Activated CD4-positive, alpha-beta memory T cell treated with anti-CD3 and anti-CD28 coated beads for 36 hours (primary cell): Measurements from ENCODE around the gene GSTM4. TPM values are rescaled to one million over a fixed set of nuclear protein-coding genes. Genes with fewer than 3 reads are reported as not detected.
"Not testable (repeated sequence)": the region's sequence is repeated elsewhere in the genome, so short reads cannot be mapped to it uniquely, and the experiment has no call there.

Experiments used
- CTCF ChIA-PET: fragments of 350-600 bp; sonication (Branson Sonifier 250); formaldehyde crosslinking; loops from one replicate; lab custom pipeline; 2021; ENCODE audit warnings: antibody characterized with exemption, inconsistent platforms; lab: Charles Lee
- POLR2A ChIA-PET: fragments of 350-600 bp; sonication (Branson Sonifier 250); formaldehyde crosslinking; loops from one replicate; lab custom pipeline; 2021; ENCODE audit warnings: antibody characterized with exemption; lab: Charles Lee
- DNase-seq: peaks from one replicate; pipeline ENCODE4 v3.0.0-alpha.2; 2020
- H3K27ac Mint-ChIP-seq: one replicate; pipeline ENCODE4 v1.8.0; 2021; ENCODE audit warnings: mixed read lengths
- H3K27me3 Mint-ChIP-seq: one replicate; pipeline ENCODE4 v1.8.0; 2021; ENCODE audit warnings: mixed read lengths
- H3K36me3 Mint-ChIP-seq: one replicate; pipeline ENCODE4 v1.8.0; 2021; ENCODE audit warnings: mixed read lengths
- H3K4me1 Mint-ChIP-seq: one replicate; pipeline ENCODE4 v1.8.0; 2021; ENCODE audit warnings: low read depth, mixed read lengths
- H3K4me3 Mint-ChIP-seq: one replicate; pipeline ENCODE4 v1.8.0; 2021; ENCODE audit warnings: mild to moderate bottlenecking, mixed read lengths
- H3K9me3 Mint-ChIP-seq: one replicate; pipeline ENCODE4 v1.8.0; 2021; ENCODE audit warnings: mixed read lengths
- intact Hi-C: fragments of 100-400 bp; cut with micrococcal nuclease; formaldehyde crosslinking; loops from one replicate; pipeline ENCODE4 v1.15.1; 2023
- total RNA-seq, 2 experiments: library from RNA; stranded (reverse); gene quantifications; one replicate each; pipeline ENCODE4 v1.2.3, GENCODE V29; 2021

The GSTM4 gene
- total RNA-seq, 2 experiments from 2014 or later: 8.2 to 12.0 TPM

DNA sequence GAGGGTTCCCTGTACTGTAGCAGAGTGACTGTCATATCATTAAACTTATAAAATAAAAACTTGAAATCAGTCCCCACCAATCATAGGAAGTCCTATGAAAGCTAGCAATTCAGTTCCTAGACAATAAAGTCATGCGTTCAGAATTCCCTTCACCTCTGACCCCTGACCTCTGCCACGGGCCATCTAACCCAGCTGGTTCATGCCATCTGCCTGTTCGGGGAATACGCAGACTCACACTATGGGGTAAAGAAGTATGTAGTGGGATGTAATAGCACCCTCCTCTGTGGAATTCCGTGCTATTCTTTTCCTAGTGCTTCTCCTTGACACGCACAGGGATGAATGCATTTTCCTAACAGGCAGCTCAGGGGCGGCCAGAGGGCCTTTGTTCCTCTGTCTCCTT, 2.1 kb downstream of the GSTM4 start:
- intact Hi-C loops: no loop called here
- Mint-ChIP-seq H3K9me3 (no peaks in the 10 kb centered on the region), H3K4me1 (peaks cover 12% of the 10 kb centered on the region), H3K27ac (no peak overlapping the region), H3K27me3 (peaks cover 7% of the 10 kb centered on the region), H3K4me3 (no peak overlapping the region), H3K36me3 (no peaks in the 10 kb centered on the region)
- ChIA-PET POLR2A (no interaction called here), CTCF (interaction anchor here (0.7 to 8.4 kb wide), 5 partner anchors 9 to 327 kb away, joined by 3 to 71 read pairs (median 3); partner anchors contain the start of gene AHCYL1)
- DNase-seq: no peak

DNA sequence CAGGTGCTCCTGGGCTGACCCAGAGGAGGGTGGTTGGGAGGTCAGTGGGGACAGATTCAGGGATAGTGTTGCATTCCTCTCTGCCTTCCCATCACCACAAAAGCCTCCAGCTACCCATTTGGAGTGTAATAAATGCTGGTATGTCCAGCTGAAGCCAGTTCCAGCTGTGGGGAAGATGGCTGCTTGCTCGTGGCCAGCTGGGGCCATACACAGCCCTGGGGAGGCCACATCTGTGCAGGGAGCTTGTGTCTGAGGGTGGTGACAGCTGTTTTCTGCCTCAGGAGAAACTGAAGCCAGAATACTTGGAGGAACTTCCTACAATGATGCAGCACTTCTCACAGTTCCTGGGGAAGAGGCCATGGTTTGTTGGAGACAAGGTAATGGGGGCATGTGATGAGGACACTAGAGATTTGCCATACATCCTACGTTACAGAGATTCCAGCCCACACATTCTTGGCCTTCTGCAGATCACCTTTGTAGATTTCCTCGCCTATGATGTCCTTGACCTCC, 2.7 kb downstream of the GSTM4 start:
- intact Hi-C loops: no loop called here
- H3K27ac Mint-ChIP-seq: no peak overlapping the region

DNA sequence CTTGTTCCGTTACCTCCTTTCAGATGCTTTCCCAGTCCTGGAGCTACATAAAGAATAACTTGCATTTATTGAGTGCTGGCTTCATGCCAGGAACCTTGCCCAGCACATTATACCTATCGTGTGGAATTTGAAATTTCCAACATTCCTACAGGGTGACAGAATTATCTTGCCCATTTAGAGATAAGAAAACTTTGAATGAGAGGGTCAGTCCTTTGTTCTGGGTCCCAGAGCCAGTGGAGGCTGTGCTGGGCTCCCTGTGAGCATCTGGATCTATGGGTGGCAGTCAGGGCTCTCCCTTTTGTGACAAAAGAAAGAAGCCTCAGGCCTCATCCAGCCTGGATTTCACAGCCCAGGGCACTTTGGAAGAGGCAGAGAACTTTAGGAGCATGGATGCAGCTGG, 3.2 kb downstream of the GSTM4 start:
- Mint-ChIP-seq H3K27ac (no peak overlapping the region), H3K9me3 (no peaks in the 10 kb centered on the region), H3K27me3 (peaks cover 6% of the 10 kb centered on the region), H3K4me3 (no peak overlapping the region), H3K4me1 (peaks cover 12% of the 10 kb centered on the region), H3K36me3 (no peaks in the 10 kb centered on the region)
- POLR2A ChIA-PET: no interaction called here
- intact Hi-C loops: no loop called here
- CTCF ChIA-PET: interaction anchor here (1.0 to 8.4 kb wide), 2 partner anchors 19 to 118 kb away, joined by 4 to 71 read pairs; no protein-coding TSS in a partner anchor
- no peak for DNase-seq

More for the DNA sequence above, 2.7 kb downstream of the GSTM4 start:
- no peaks in the 10 kb centered on the region for H3K9me3 Mint-ChIP-seq
- no peaks in the 10 kb centered on the region for H3K36me3 Mint-ChIP-seq
- ChIA-PET CTCF (interaction anchor here (0.7 to 8.4 kb wide), 4 partner anchors 8 to 326 kb away, joined by 3 to 71 read pairs (median 3); partner anchors contain the start of gene AHCYL1), POLR2A (no interaction called here)
- peaks cover 6% of the 10 kb centered on the region for H3K27me3 Mint-ChIP-seq
- no peak for DNase-seq
- peaks cover 12% of the 10 kb centered on the region for H3K4me1 Mint-ChIP-seq
- no peak overlapping the region for H3K4me3 Mint-ChIP-seq

DNA sequence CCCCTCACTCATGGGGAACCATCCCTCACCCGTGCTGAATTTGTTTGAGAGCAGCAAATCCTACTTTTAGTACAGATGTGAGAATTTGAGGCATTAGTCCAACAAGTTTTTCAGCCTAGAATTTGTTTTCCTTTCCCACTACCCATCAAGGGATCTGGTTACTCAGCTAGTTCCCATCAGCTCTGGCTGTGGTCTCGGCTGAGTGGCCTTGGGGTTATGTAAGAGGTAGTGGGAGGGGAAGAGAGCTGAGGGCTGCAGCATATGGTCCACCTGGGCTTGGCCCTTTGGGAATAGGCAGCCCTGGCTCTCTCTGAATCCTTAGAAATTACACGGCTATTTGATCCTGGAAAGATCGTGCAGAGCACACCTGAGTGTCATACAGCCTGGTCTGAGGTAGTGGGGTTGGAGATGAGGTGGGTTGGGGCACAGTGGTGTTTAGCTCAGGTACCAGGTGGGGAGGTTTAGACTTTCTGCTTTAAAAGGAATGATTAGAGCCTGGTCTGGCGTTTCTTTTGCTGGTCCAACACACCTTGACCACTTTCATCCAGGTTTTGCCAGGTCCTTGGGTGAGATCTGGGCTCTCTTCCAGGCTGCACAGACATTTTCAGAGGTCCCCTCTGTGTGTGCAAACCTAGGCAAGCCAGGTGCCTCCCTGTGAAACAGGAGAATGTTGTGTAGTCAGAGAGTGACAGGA, 4.2 kb downstream of the GSTM4 start:
- ChIA-PET CTCF (interaction anchor here (1.0 to 8.4 kb wide), 4 partner anchors 17 to 117 kb away, joined by 3 to 71 read pairs (median 4); no protein-coding TSS in a partner anchor), POLR2A (no interaction called here)
- Mint-ChIP-seq H3K4me3 (no peak overlapping the region), H3K36me3 (no peaks in the 10 kb centered on the region), H3K27ac (no peak overlapping the region), H3K4me1 (peaks cover 9% of the 10 kb centered on the region), H3K9me3 (no peaks in the 10 kb centered on the region), H3K27me3 (no peaks in the 10 kb centered on the region)
- intact Hi-C loops: no loop called here
- no peak for DNase-seq

DNA sequence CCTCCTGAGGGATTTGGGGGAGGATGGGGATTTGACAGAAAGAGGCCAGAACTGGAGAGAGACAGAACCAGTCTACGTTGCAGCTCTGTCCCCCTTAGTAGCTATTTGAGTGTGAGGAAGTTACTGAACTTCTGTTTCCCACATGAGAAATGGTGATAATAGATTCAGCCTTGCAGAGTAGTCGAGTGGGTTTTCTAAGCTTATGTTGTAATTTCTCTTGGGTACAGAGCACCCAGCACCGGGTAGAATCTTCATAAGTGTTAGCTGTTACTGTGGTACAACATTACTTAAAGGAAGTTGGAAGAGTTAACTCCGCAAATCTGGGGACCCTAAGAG, 4.8 kb downstream of the GSTM4 start:
- DNase-seq, H3K27me3 Mint-ChIP-seq, intact Hi-C loops, H3K9me3 Mint-ChIP-seq, H3K4me1 Mint-ChIP-seq, H3K4me3 Mint-ChIP-seq, H3K36me3 Mint-ChIP-seq, POLR2A ChIA-PET, H3K27ac Mint-ChIP-seq: not testable (repeated sequence)
- CTCF ChIA-PET: interaction anchor here (1.1 to 8.4 kb wide), 4 partner anchors 11 to 26 kb away, joined by 3 to 71 read pairs (median 4); no protein-coding TSS in a partner anchor

DNA sequence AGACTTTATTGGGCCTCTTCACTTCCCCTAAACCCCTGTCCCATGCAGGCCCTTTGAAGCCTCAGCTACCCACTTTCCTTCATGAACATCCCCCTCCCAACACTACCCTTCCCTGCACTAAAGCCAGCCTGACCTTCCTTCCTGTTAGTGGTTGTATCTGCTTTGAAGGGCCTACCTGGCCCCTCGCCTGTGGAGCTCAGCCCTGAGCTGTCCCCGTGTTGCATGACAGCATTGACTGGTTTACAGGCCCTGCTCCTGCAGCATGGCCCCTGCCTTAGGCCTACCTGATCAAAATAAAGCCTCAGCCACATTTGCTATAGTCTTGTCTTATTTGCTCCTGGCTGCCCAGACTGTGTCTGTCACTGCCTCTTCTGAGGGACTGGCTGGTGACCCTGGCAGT, 5.5 kb downstream of the GSTM4 start:
- POLR2A ChIA-PET: no interaction called here
- no peak for DNase-seq
- Mint-ChIP-seq H3K27ac (no peak overlapping the region), H3K9me3 (no peaks in the 10 kb centered on the region), H3K36me3 (no peaks in the 10 kb centered on the region), H3K27me3 (no peaks in the 10 kb centered on the region), H3K4me3 (no peak overlapping the region), H3K4me1 (no peaks in the 10 kb centered on the region)
- intact Hi-C loops: no loop called here
- CTCF ChIA-PET: interaction anchor here (1.5 to 8.4 kb wide), 2 partner anchors 11 to 22 kb away, joined by 4 to 71 read pairs; no protein-coding TSS in a partner anchor

DNA sequence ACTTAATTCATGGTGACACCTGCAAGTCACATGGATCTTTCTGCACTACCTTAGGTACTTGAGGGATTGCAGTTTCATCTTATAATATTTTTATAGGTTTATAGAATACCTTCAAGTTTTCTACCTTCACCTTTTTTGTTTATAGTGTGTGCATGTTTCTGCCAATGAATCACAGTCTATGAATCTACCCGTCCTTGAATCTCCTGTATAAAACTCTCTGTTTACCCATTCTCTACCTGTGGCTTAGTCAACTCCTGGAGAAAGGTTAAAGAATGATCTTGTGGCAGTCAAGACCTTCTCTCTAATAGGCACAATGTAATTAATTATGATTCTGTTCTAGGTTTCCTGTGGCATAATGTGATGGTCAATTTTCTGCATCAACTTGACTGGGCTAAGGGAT, 8.8 kb downstream of the GSTM4 start:
- no peak for DNase-seq
- Mint-ChIP-seq H3K4me1 (peaks cover 11% of the 10 kb centered on the region), H3K9me3 (no peaks in the 10 kb centered on the region), H3K27ac (no peak overlapping the region), H3K36me3 (no peaks in the 10 kb centered on the region), H3K27me3 (no peaks in the 10 kb centered on the region), H3K4me3 (no peak overlapping the region)
- CTCF ChIA-PET: interaction anchor here (1.5 kb wide), 1 partner anchor 24 kb away, joined by 4 read pairs; no protein-coding TSS in a partner anchor
- intact Hi-C loops: no loop called here
- POLR2A ChIA-PET: no interaction called here

DNA sequence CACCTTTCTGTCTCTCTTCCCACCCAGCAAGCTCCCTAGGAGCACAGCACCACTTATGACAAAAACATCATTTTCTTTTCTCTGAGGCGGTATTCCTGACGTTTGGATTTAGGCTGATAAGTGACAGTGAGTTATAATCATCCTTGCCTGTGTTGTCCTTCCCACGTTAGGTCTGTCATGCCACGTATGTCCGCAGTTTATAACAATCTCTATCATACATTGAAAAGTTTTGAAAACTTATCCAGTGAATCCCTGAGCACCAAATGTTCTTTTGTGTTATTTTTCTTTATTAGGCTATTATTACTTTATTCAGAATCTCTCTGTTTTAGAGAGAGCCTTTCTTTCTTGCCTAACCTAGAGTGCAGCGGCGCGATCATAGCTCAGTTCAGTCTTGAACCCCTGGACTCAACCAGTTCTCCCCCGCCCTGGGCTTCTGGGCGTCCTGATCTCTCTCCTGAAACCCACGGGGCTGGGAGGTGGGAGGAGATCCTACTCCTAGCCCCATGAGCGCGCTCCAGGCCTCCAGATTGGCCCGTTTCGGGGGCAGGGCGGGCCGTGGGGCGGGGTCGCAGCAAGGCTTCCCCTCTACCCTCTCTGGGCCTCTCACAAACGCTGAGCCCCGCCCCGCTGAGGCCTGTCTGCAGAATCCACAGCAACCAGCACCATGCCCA, 11.7 kb downstream of the GSTM4 start, which contains the start of gene GSTM2:
Gene GSTM2, plus strand, starts transcription at position 606 of the 671 bp plus-strand sequence. Its CDS starts 59 bp downstream, at position 665.
- H3K36me3 Mint-ChIP-seq: no peaks in the 10 kb centered on the region
- CTCF ChIA-PET: interaction anchor here (0.6 kb wide), 1 partner anchor 28 kb away, joined by 3 read pairs; no protein-coding TSS in a partner anchor
- no peaks in the 10 kb centered on the region for H3K9me3 Mint-ChIP-seq
- no peak within 1 kb of the TSS for H3K27ac Mint-ChIP-seq
- no peaks in the 10 kb centered on the region for H3K27me3 Mint-ChIP-seq
- H3K4me1 Mint-ChIP-seq: peaks cover 13% of the 10 kb centered on the region
- H3K4me3 Mint-ChIP-seq: peak within 1 kb of the TSS; percentile 64
- POLR2A ChIA-PET: no interaction called here
- peak; percentile 89 for DNase-seq
- intact Hi-C loops: no loop called here

DNA sequence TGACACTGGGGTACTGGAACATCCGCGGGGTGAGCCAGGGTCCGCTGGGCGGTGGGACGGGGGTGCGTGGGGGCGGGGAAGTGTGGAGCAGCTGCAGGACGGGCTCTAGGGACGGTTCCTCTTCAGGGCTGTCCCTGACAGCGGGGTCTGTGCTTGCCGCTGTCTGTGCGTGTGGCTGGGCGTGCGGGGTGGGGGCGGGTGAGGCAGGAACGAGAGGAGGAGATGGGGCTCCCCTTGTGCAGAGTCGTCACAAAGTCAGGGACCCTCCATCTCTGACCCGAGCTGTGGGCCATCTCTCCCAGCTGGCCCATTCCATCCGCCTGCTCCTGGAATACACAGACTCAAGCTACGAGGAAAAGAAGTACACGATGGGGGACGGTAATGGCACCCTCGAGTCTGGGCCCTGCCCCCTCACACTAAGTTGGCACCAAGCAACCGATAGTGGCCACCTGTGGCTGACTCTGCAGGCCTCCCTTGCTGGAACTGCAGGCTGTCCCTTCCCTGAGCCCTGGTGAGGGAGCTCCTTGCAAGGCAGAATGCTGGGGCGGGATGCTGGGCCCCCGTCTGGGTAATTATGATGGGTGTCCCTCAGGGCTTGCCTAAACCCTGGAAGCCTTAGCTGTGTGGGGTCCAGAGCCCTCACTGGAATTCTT, 12.3 kb downstream of the GSTM4 start:
- no peak for DNase-seq
- Mint-ChIP-seq H3K27ac (no peak overlapping the region), H3K9me3 (no peaks in the 10 kb centered on the region), H3K4me1 (peaks cover 13% of the 10 kb centered on the region), H3K27me3 (no peaks in the 10 kb centered on the region), H3K4me3 (peak overlapping the region; percentile 64), H3K36me3 (no peaks in the 10 kb centered on the region)
- POLR2A ChIA-PET: no interaction called here
- CTCF ChIA-PET: interaction anchor here (3.5 kb wide), 1 partner anchor 28 kb away, joined by 16 read pairs; no protein-coding TSS in a partner anchor
- intact Hi-C loops: no loop called here

DNA sequence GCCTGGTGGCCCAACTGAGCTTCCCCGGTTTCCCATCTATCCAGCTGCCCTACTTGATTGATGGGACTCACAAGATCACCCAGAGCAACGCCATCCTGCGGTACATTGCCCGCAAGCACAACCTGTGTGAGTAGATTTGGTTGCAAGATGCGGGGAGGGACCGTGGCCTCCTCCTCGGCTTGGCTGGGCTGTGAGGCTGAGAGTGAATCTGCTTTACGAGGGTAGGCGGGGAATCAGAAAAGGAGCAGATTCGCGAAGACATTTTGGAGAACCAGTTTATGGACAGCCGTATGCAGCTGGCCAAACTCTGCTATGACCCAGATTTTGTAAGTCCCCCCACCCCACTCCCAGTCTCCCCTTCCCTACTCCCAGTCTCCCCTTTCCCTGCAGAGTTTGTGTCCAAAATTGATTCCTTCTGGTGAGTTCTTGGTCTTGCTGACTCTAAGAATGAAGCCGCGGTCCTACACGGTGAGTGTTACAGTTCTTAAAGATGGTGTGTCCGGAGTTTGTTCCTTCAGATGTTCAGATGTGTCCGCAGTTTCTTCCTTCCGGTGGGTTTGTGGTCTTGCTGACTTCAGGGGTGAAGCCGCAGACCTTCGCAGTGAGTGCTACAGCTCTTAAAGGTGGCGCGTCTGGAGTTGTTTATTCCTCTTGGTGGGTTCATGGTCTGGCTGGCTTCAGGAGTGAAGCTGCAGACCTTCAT, 13.5 kb downstream of the GSTM4 start:
- POLR2A ChIA-PET: no interaction called here
- Mint-ChIP-seq H3K4me3 (no peak overlapping the region), H3K4me1 (peaks cover 13% of the 10 kb centered on the region), H3K27me3 (no peaks in the 10 kb centered on the region), H3K36me3 (no peaks in the 10 kb centered on the region), H3K27ac (no peak overlapping the region), H3K9me3 (no peaks in the 10 kb centered on the region)
- CTCF ChIA-PET: interaction anchor here (1.3 to 3.5 kb wide), 2 partner anchors 30 to 316 kb away, joined by 5 to 16 read pairs; partner anchors contain the start of gene AHCYL1
- peak; percentile 29 for DNase-seq
- intact Hi-C loops: no loop called here

DNA sequence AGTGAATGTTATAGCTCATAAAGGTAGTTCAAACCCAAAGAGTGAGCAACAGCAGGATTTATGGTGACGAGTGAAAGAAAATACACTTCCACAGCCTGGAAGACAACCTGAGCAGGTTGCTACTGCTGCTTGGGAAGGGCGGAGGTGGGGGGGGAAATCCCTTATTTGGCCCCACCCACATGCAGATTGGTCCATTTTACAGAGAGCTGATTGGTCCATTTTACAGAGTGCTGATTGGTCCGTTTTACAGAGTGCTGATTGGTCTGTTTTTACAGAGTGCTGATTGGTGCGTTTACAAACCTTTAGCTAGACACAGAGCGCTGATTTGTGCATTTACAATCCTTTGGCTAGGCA, 14.0 kb downstream of the GSTM4 start:
- H3K9me3 Mint-ChIP-seq, DNase-seq, H3K4me3 Mint-ChIP-seq, H3K36me3 Mint-ChIP-seq, H3K27ac Mint-ChIP-seq, intact Hi-C loops, POLR2A ChIA-PET, H3K27me3 Mint-ChIP-seq: not testable (repeated sequence)
- CTCF ChIA-PET: interaction anchor here (1.3 to 3.5 kb wide), 3 partner anchors 27 to 315 kb away, joined by 3 to 16 read pairs (median 5); partner anchors contain the start of gene AHCYL1
- H3K4me1 Mint-ChIP-seq: peaks cover 13% of the 10 kb centered on the region
